ENCODE measurements around the gene FBXO33. TPM values are rescaled to one million over a fixed set of nuclear protein-coding genes. Genes with fewer than 3 reads are reported as not detected.

The FBXO33 gene
- total and polyA plus RNA-seq, 2 donors (not counting 1 experiment from before 2014, with no cell fraction given): 17.3 to 19.3 TPM

- no peaks in the 10 kb centered on the region for H3K27me3 ChIP-seq (replicated peaks in 1 of 4; ENCODE audit: control extremely low read depth in 1 of 4, control insufficient read depth in 3 of 4, insufficient read depth in 4 of 4, low read length in 3 of 4)
- peaks cover 19% of the 10 kb centered on the region for H3K79me2 ChIP-seq (ENCODE audit: control insufficient read depth, insufficient read depth, low read length)
- Mint-ChIP-seq H3K27ac (no peak overlapping the region), H3K27me3 (no peaks in the 10 kb centered on the region), H3K4me3 (no peak overlapping the region), H3K4me1 (no peaks in the 10 kb centered on the region), H3K9me3 (ENCODE audit: insufficient read depth) (peaks cover 4% of the 10 kb centered on the region)
- intact Hi-C loops (cut with micrococcal nuclease): no loop called here
- H3K36me3 ChIP-seq (replicated peaks in 1 of 2; ENCODE audit: control extremely low read depth in 1 of 2, control insufficient read depth in 1 of 2, extremely low read depth in 1 of 2, insufficient read depth in 2 of 2, low read length in 1 of 2): peaks cover 12 to 24% of the 10 kb centered on the region in 2 experiments
- TF ChIP-seq CTCF (IDR thresholded peaks at IDR 0.05): peak; percentile 36
- no peak for TF ChIP-seq EZH2 (IDR thresholded peaks at IDR 0.05; ENCODE audit: borderline replicate concordance, insufficient read depth, low read depth, low read length, poor library complexity, severe bottlenecking)
- ChIA-PET CTCF (interaction anchor here (0.7 kb wide), 1 partner anchor 91 kb away, joined by 3 read pairs; no protein-coding TSS in a partner anchor), POLR2A (no interaction called here)
- 83% methylated on average over 1 of the region's 4 CpGs for WGBS (ENCODE audit: insufficient coverage)
- H3K4me1 ChIP-seq (ENCODE audit: control insufficient read depth in 2 of 2, insufficient read depth in 2 of 2, low read length in 2 of 2): no peaks in the 10 kb centered on the region
- H3K4me2 ChIP-seq (replicated peaks; ENCODE audit: low read depth, low read length, poor library complexity, severe bottlenecking): no peak overlapping the region
- H3K9me3 ChIP-seq (ENCODE audit: control extremely low read depth in 1 of 3, control insufficient read depth in 2 of 3, insufficient read depth in 1 of 3, low read length in 2 of 3): peaks cover 10 to 20% (median 18%) of the 10 kb centered on the region in 3 donors
- DNase-seq: peak; percentile 12
- no peak overlapping the region for H3K27ac ChIP-seq (ENCODE audit: low read length in 2 of 2)
- peaks cover 16% of the 10 kb centered on the region for H4K20me1 ChIP-seq (ENCODE audit: control insufficient read depth, insufficient read depth, low read length, poor library complexity, severe bottlenecking)
- H2AFZ ChIP-seq (ENCODE audit: insufficient read depth, low read depth, low read length, poor library complexity, severe bottlenecking): no peak overlapping the region
- no peak overlapping the region for H3K4me3 ChIP-seq (ENCODE audit: control extremely low read depth in 1 of 5, extremely low read depth in 1 of 5, insufficient read depth in 1 of 5, low read depth in 2 of 5, low read length in 4 of 5)
- no peak for ATAC-seq (ENCODE audit: low read depth)
- H3K9ac ChIP-seq (ENCODE audit: low read length): no peak overlapping the region
Observed at GRCh38 chr14:39368261-39368959, 63.8 kb downstream of the FBXO33 start.

- peaks cover 11 to 24% of the 10 kb centered on the region in 2 experiments for H3K36me3 ChIP-seq (replicated peaks in 1 of 2; ENCODE audit: control extremely low read depth in 1 of 2, control insufficient read depth in 1 of 2, extremely low read depth in 1 of 2, insufficient read depth in 2 of 2, low read length in 1 of 2)
- H3K27me3 ChIP-seq (replicated peaks in 1 of 4; ENCODE audit: control extremely low read depth in 1 of 4, control insufficient read depth in 3 of 4, insufficient read depth in 4 of 4, low read length in 3 of 4): no peaks in the 10 kb centered on the region
- H3K4me3 ChIP-seq (ENCODE audit: control extremely low read depth in 1 of 5, extremely low read depth in 1 of 5, insufficient read depth in 1 of 5, low read depth in 2 of 5, low read length in 4 of 5): no peak overlapping the region
- intact Hi-C loops (cut with micrococcal nuclease): no loop called here
- H3K9me3 ChIP-seq (ENCODE audit: control extremely low read depth in 1 of 3, control insufficient read depth in 2 of 3, insufficient read depth in 1 of 3, low read length in 2 of 3): peaks cover 11 to 22% (median 21%) of the 10 kb centered on the region in 3 donors
- TF ChIP-seq EZH2 (IDR thresholded peaks at IDR 0.05; ENCODE audit: borderline replicate concordance, insufficient read depth, low read depth, low read length, poor library complexity, severe bottlenecking): no peak
- no peak for TF ChIP-seq CTCF (IDR thresholded peaks at IDR 0.05)
- ChIA-PET CTCF (no interaction called here), POLR2A (no interaction called here)
- Mint-ChIP-seq H3K4me1 (no peaks in the 10 kb centered on the region), H3K4me3 (no peak overlapping the region), H3K9me3 (ENCODE audit: insufficient read depth) (peaks cover 5% of the 10 kb centered on the region), H3K27ac (no peak overlapping the region), H3K27me3 (no peaks in the 10 kb centered on the region)
- no peak overlapping the region for H3K9ac ChIP-seq (ENCODE audit: low read length)
- no peak overlapping the region for H3K27ac ChIP-seq (ENCODE audit: low read length in 2 of 2)
- ATAC-seq (ENCODE audit: low read depth): no peak
- H3K79me2 ChIP-seq (ENCODE audit: control insufficient read depth, insufficient read depth, low read length): peaks cover 19% of the 10 kb centered on the region
- H2AFZ ChIP-seq (ENCODE audit: insufficient read depth, low read depth, low read length, poor library complexity, severe bottlenecking): no peak overlapping the region
- peaks cover 16% of the 10 kb centered on the region for H4K20me1 ChIP-seq (ENCODE audit: control insufficient read depth, insufficient read depth, low read length, poor library complexity, severe bottlenecking)
- H3K4me1 ChIP-seq (ENCODE audit: control insufficient read depth in 2 of 2, insufficient read depth in 2 of 2, low read length in 2 of 2): no peaks in the 10 kb centered on the region
- H3K4me2 ChIP-seq (replicated peaks; ENCODE audit: low read depth, low read length, poor library complexity, severe bottlenecking): no peak overlapping the region
- DNase-seq: no peak
- WGBS (ENCODE audit: insufficient coverage): 100% methylated on average over 2 of the region's 2 CpGs
Observed at GRCh38 chr14:39367387-39367751, 64.9 kb downstream of the FBXO33 start.

Measured in B cell (primary cell).